HG03558 (cell line): Measurements from ENCODE around the gene MPP4.

Experiments used
- ATAC-seq: cut with Tn5 transposase; IDR thresholded peaks from one replicate; pipeline ENCODE4 v1.9.1; 2021; ENCODE audit warnings: moderate number of reproducible peaks; ENCODE audit not compliant: unreplicated experiment; ENCODE audit errors: extremely low read depth

The MPP4 gene

GRCh38 chr2:201633661-201634249 is 64.7 kb downstream of the MPP4 start:
- no peak for ATAC-seq

- ATAC-seq = no peak
Observed at GRCh38 chr2:201631041-201631440, 67.4 kb downstream of the MPP4 start.

GRCh38 chr2:201630577-201630976 is 67.9 kb downstream of the MPP4 start:
- ATAC-seq = no peak

DNA sequence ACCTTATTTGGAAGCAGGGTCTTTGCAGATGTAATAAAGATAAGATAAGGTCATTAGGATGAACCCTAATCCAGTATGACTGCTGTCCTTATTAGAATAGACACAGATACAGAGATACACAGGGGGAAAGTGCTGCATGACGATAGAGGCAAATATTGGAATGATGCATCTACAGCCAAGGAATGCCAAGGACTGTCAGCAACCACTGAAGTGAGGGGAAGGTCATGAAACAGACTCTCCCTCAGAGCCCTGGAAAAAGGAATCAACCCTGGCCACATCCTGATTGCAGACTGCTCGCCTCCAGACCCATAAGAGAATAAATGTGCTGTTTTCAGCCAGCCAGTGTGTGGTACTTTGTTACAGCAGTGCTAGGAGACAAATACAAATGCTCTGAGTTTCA is 69.9 kb downstream of the MPP4 start:
- ATAC-seq = no peak

GRCh38 chr2:201622306-201622970 is 76.0 kb downstream of the MPP4 start:
- no peak for ATAC-seq

DNA sequence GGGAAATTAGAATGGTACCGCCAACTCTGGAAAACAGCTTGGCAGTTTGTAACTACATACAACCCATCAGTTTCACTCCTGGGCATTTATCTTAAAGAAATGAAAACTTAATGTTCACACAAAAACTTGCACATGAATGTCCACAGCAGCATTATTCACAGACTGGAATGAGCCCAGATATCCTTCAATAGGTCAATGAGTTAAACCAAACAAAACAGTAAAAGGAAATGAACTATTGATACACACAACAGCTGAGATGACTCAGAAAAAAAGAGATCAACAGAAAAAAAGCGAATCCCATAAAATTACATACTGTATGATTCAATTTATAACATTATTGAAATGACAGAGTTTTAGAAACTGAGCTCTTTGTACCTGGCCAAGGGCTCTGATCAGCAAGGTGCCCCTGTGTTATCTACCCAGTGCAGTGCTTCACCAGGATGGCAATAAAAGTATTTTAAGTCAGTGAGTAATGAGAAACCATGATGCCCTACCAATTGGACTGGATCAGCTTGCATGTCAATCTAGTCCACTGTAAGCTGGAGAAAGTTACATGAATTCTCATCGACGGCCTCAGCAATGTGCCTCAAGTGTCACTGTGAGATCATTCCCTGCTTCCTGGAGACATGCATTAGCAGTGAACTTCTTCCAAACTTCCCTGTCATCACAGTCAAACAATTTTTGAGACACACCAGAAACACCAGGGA is 77.0 kb downstream of the MPP4 start:
- ATAC-seq = no peak

GRCh38 chr2:201618744-201619662 is 79.4 kb downstream of the MPP4 start:
- no peak for ATAC-seq

GRCh38 chr2:201608021-201608420 is 90.4 kb downstream of the MPP4 start:
- ATAC-seq = no peak

DNA sequence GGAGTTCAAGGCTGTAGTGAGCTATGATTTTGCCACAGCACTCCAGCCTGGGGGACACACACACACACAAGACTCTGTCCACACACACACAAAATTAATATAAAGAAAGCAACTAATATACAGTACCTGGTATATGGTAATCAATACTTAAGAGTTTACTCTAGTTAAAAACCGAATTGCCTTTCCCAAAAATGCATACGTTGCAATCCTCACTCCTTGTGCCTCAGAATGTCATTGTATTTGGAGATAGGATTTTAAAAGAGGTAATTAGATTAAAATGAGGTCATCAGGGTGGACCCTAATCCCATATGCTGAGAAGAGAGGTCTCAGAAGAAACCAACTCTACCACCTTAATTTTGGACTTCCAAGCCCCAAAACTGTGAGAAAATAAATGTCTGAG is 90.9 kb downstream of the MPP4 start:
- ATAC-seq = no peak

DNA sequence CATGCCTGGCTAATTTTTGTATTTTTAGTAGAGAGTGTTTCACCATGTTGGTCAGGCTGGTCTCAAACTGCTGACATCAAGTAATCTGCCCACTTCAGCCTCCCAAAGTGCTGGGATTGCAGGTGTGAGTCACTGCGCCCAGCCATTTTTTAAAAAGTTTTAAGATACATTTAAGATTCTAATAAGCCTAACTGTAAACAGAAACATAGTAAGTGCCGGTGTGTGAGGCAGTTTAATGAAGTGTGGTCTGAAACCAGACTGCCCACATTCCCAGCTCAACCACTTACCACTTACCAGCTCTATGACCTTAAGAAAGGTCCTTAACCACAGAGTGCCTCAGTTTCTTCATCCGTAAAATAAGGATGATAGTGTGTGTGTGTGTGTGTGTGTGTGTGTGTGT is 97.5 kb downstream of the MPP4 start:
- no peak for ATAC-seq

- no peak for ATAC-seq
Observed at GRCh38 chr2:201597397-201597796, 101.0 kb downstream of the MPP4 start.
